ENCODE data around the gene NT5DC1.

The NT5DC1 gene

GRCh38 chr6:116239856-116240255 lies 139.2 kb downstream of the NT5DC1 start:
- Histone ChIP-seq H3K4me3 (ENCODE audit: low read length, poor library complexity, severe bottlenecking) (no peak overlapping the region), H3K9me3 (ENCODE audit: insufficient read depth, low read depth, low read length) (no peaks in the 10 kb centered on the region), H3K9ac (ENCODE audit: low read depth, low read length, poor library complexity, severe bottlenecking) (no peak overlapping the region), H3K27me3 (ENCODE audit: insufficient read depth, low read length, poor library complexity, severe bottlenecking) (no peaks in the 10 kb centered on the region), H3K36me3 (ENCODE audit: insufficient read depth, low read length) (peaks cover 7% of the 10 kb centered on the region; the same call in 1 of the 2 replicates), H2AFZ (ENCODE audit: low read length) (no peak overlapping the region), H3K4me2 (ENCODE audit: low read depth, low read length, poor library complexity, severe bottlenecking) (no peak overlapping the region), H3K9me2 (replicated peaks; ENCODE audit: low read depth, low read length) (no peaks in the 10 kb centered on the region), H3F3A (ENCODE audit: low read depth) (no peaks in the 10 kb centered on the region), H3K79me2 (ENCODE audit: insufficient read depth, low read length) (no peaks in the 10 kb centered on the region), H3K4me1 (ENCODE audit: insufficient read depth, low read length, poor library complexity, severe bottlenecking) (no peaks in the 10 kb centered on the region), H4K20me1 (ENCODE audit: insufficient read depth, low read length, poor library complexity, severe bottlenecking) (no peaks in the 10 kb centered on the region)
- TF ChIP-seq, protein P1, sequence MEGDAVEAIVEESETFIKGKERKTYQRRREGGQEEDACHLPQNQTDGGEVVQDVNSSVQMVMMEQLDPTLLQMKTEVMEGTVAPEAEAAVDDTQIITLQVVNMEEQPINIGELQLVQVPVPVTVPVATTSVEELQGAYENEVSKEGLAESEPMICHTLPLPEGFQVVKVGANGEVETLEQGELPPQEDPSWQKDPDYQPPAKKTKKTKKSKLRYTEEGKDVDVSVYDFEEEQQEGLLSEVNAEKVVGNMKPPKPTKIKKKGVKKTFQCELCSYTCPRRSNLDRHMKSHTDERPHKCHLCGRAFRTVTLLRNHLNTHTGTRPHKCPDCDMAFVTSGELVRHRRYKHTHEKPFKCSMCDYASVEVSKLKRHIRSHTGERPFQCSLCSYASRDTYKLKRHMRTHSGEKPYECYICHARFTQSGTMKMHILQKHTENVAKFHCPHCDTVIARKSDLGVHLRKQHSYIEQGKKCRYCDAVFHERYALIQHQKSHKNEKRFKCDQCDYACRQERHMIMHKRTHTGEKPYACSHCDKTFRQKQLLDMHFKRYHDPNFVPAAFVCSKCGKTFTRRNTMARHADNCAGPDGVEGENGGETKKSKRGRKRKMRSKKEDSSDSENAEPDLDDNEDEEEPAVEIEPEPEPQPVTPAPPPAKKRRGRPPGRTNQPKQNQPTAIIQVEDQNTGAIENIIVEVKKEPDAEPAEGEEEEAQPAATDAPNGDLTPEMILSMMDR (conservative IDR thresholded peaks at IDR 0.05; ENCODE audit: low read length): no peak
- no peak for TF ChIP-seq EZH2phosphoT487 (IDR thresholded peaks at IDR 0.05; ENCODE audit: borderline replicate concordance)

DNA sequence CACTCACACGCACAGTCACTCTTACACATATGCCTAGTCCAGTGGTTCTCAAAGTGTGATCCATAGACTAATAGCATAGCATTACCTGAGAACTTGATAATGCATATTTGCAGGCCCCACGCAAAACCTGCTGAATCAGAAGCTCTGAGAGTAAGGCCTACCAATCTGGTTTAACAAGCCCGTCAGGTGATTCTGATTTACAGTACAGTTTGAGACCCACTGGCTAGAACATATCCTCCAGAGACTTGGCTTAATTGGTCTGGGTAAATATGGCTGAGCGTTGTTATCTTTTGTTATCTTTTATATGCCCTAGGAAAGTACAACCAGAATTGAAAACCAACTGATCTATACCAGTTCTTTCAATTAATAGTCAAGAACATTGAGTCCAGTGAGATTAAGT lies 143.6 kb downstream of the NT5DC1 start:
- no peaks in the 10 kb centered on the region for H4K20me1 ChIP-seq (ENCODE audit: insufficient read depth, low read length, poor library complexity, severe bottlenecking)
- no peaks in the 10 kb centered on the region for H3K27me3 ChIP-seq (ENCODE audit: insufficient read depth, low read length, poor library complexity, severe bottlenecking)
- no peaks in the 10 kb centered on the region for H3F3A ChIP-seq (ENCODE audit: low read depth)
- no peaks in the 10 kb centered on the region for H3K9me2 ChIP-seq (replicated peaks; ENCODE audit: low read depth, low read length)
- peaks cover 7% of the 10 kb centered on the region for H3K4me1 ChIP-seq (ENCODE audit: insufficient read depth, low read length, poor library complexity, severe bottlenecking)
- no peaks in the 10 kb centered on the region for H3K9me3 ChIP-seq (ENCODE audit: insufficient read depth, low read depth, low read length)
- H2AFZ ChIP-seq (ENCODE audit: low read length): no peak overlapping the region
- no peak overlapping the region for H3K4me3 ChIP-seq (ENCODE audit: low read length, poor library complexity, severe bottlenecking)
- H3K36me3 ChIP-seq (ENCODE audit: insufficient read depth, low read length): 0 out of 2 replicates have a peak, but pooled peaks cover 5% of the 10 kb centered on the region
- H3K4me2 ChIP-seq (ENCODE audit: low read depth, low read length, poor library complexity, severe bottlenecking): no peak overlapping the region
- TF ChIP-seq, protein P1 (conservative IDR thresholded peaks at IDR 0.05; ENCODE audit: low read length): no peak
- TF ChIP-seq EZH2phosphoT487 (IDR thresholded peaks at IDR 0.05; ENCODE audit: borderline replicate concordance): no peak
- H3K79me2 ChIP-seq (ENCODE audit: insufficient read depth, low read length): no peaks in the 10 kb centered on the region
- H3K9ac ChIP-seq (ENCODE audit: low read depth, low read length, poor library complexity, severe bottlenecking): no peak overlapping the region

GRCh38 chr6:116246089-116246488 lies 145.4 kb downstream of the NT5DC1 start:
- peaks cover 25% of the 10 kb centered on the region for H3K4me1 ChIP-seq (ENCODE audit: insufficient read depth, low read length, poor library complexity, severe bottlenecking)
- no peak for TF ChIP-seq EZH2phosphoT487 (IDR thresholded peaks at IDR 0.05; ENCODE audit: borderline replicate concordance)
- TF ChIP-seq, protein P1 (conservative IDR thresholded peaks at IDR 0.05; ENCODE audit: low read length): no peak
- no peaks in the 10 kb centered on the region for H3K9me2 ChIP-seq (replicated peaks; ENCODE audit: low read depth, low read length)
- H3F3A ChIP-seq (ENCODE audit: low read depth): no peaks in the 10 kb centered on the region
- H2AFZ ChIP-seq (ENCODE audit: low read length): no peak overlapping the region
- no peak overlapping the region for H3K9ac ChIP-seq (ENCODE audit: low read depth, low read length, poor library complexity, severe bottlenecking)
- no peak overlapping the region for H3K4me2 ChIP-seq (ENCODE audit: low read depth, low read length, poor library complexity, severe bottlenecking)
- peaks cover 8% of the 10 kb centered on the region; the same call in 1 of the 2 replicates for H3K79me2 ChIP-seq (ENCODE audit: insufficient read depth, low read length)
- 0 out of 2 replicates have a peak, but pooled peaks cover 5% of the 10 kb centered on the region for H3K36me3 ChIP-seq (ENCODE audit: insufficient read depth, low read length)
- H3K27me3 ChIP-seq (ENCODE audit: insufficient read depth, low read length, poor library complexity, severe bottlenecking): no peaks in the 10 kb centered on the region
- H3K4me3 ChIP-seq (ENCODE audit: low read length, poor library complexity, severe bottlenecking): no peak overlapping the region
- H4K20me1 ChIP-seq (ENCODE audit: insufficient read depth, low read length, poor library complexity, severe bottlenecking): no peaks in the 10 kb centered on the region
- H3K9me3 ChIP-seq (ENCODE audit: insufficient read depth, low read depth, low read length): no peaks in the 10 kb centered on the region

Data from Loucy (cell line).